ENCODE measurements around the gene MRPL37.

DNA sequence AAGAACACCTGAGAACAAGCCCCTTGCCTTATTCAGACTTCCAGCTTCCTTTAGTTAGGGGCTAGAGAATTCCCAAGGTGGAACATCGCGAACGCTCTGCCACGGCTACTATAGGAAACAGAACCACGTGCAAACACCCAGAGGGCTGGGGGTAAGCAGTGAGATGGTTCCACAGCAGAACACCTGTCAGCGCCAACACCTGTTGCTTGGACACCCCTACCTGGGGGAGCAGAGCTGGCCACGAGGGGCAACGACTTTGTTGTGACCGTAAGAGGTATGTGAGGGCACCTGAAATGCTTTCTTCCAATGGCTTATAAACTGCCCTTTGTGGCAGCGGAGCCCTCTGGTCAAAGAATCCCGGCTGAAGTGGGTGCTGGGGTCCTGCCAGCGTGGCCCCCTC lies 50.7 kb downstream of the MRPL37 start:
- TF ChIP-seq, protein P1, sequence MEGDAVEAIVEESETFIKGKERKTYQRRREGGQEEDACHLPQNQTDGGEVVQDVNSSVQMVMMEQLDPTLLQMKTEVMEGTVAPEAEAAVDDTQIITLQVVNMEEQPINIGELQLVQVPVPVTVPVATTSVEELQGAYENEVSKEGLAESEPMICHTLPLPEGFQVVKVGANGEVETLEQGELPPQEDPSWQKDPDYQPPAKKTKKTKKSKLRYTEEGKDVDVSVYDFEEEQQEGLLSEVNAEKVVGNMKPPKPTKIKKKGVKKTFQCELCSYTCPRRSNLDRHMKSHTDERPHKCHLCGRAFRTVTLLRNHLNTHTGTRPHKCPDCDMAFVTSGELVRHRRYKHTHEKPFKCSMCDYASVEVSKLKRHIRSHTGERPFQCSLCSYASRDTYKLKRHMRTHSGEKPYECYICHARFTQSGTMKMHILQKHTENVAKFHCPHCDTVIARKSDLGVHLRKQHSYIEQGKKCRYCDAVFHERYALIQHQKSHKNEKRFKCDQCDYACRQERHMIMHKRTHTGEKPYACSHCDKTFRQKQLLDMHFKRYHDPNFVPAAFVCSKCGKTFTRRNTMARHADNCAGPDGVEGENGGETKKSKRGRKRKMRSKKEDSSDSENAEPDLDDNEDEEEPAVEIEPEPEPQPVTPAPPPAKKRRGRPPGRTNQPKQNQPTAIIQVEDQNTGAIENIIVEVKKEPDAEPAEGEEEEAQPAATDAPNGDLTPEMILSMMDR (IDR thresholded peaks at IDR 0.05), result no peak
- TF ChIP-seq EP300 (IDR thresholded peaks at IDR 0.05) (no peak), POLR2A (IDR thresholded peaks at IDR 0.05) (no peak)

Data from ovary (tissue), 3 donors.